DOHH2 (cell line): ENCODE results near the gene KCNA1.
"Not testable (repeated sequence)": the region's sequence is repeated elsewhere in the genome, so short reads cannot be mapped to it uniquely, and the experiment has no call there.

Experiments
- H3F3A ChIP-seq: fragments of 200-600 bp; sonication (generic), shearing (Covaris generic); 2 replicates; pipeline ENCODE4 v1.6.0; 2016; ENCODE audit warnings: antibody characterized with exemption, mild to moderate bottlenecking; ENCODE audit not compliant: control insufficient read depth, insufficient read depth
- H3K27ac ChIP-seq: fragments of 200-600 bp; sonication (generic); 2 replicates; pipeline ENCODE4 v1.5.1; 2014; ENCODE audit warnings: low read depth, mild to moderate bottlenecking, low read length, moderate library complexity
- H3K27me3 ChIP-seq: fragments of 200-600 bp; sonication (generic); 2 replicates; pipeline ENCODE4 v1.6.1; 2014; ENCODE audit warnings: mild to moderate bottlenecking, low read length, mixed read lengths; ENCODE audit not compliant: control insufficient read depth
- H3K36me3 ChIP-seq: fragments of 200-600 bp; sonication (generic); 2 replicates; pipeline ENCODE4 v1.6.1; 2014; ENCODE audit warnings: mild to moderate bottlenecking, low read length, moderate library complexity, mixed read lengths; ENCODE audit not compliant: control insufficient read depth
- H3K4me1 ChIP-seq: fragments of 200-600 bp; sonication (generic); 2 replicates; pipeline ENCODE4 v1.6.1; 2014; ENCODE audit warnings: mild to moderate bottlenecking, low read length, mixed read lengths; ENCODE audit not compliant: control insufficient read depth
- H3K4me2 ChIP-seq: fragments of 200-600 bp; sonication (generic); 2 replicates; pipeline ENCODE4 v1.6.0; 2014; ENCODE audit warnings: mild to moderate bottlenecking, low read length, moderate library complexity
- H3K4me3 ChIP-seq: fragments of 200-600 bp; sonication (generic); 2 replicates; pipeline ENCODE4 v1.5.1; 2014; ENCODE audit warnings: mild to moderate bottlenecking, low read length, mixed read lengths
- H3K79me2 ChIP-seq: fragments of 200-600 bp; sonication (generic); 2 replicates; pipeline ENCODE4 v1.6.1; 2014; ENCODE audit warnings: mild to moderate bottlenecking, low read length, mixed read lengths; ENCODE audit not compliant: control insufficient read depth
- H3K9me2 ChIP-seq: fragments of 200-600 bp; sonication (generic); replicated peaks from 2 replicates; pipeline ENCODE4 v1.6.1; 2014; ENCODE audit warnings: mild to moderate bottlenecking, low read length, mixed read lengths; ENCODE audit not compliant: control insufficient read depth
- H3K9me3 ChIP-seq: fragments of 200-600 bp; sonication (generic); 2 replicates; pipeline ENCODE4 v1.6.1; 2014; ENCODE audit warnings: antibody characterized with exemption, low read length, mixed read lengths; ENCODE audit not compliant: control insufficient read depth, insufficient read depth
- H4K20me1 ChIP-seq: fragments of 200-600 bp; sonication (generic); 2 replicates; pipeline ENCODE4 v1.6.0; 2014; ENCODE audit warnings: low read depth, mild to moderate bottlenecking, antibody characterized with exemption, low read length, moderate library complexity; ENCODE audit not compliant: control insufficient read depth, insufficient read depth
- CTCF ChIP-seq: fragments of 200-600 bp; sonication (generic); IDR thresholded peaks from one replicate; pipeline ENCODE4 v1.5.1; 2014; ENCODE audit warnings: antibody characterized with exemption, mild to moderate bottlenecking, low read depth, low read length; ENCODE audit not compliant: poor library complexity, severe bottlenecking
- EZH2phosphoT487 ChIP-seq: fragments of 200-600 bp; sonication (generic); IDR thresholded peaks from 2 replicates; pipeline ENCODE4 v1.6.1; 2017; ENCODE audit warnings: borderline replicate concordance, mild to moderate bottlenecking, antibody characterized with exemption, low read length, moderate library complexity, mixed read lengths

KCNA1 gene

GRCh38 chr12:4874671-4875070, 35.0 kb upstream of the KCNA1 start:
- H3K4me3 ChIP-seq: no peak overlapping the region
- H3K27ac ChIP-seq: no peak overlapping the region
- H3F3A ChIP-seq: no peaks in the 10 kb centered on the region
- peaks cover 8% of the 10 kb centered on the region; the same call in 1 of the 2 replicates for H3K9me3 ChIP-seq
- H3K4me2 ChIP-seq: no peak overlapping the region
- TF ChIP-seq EZH2phosphoT487 (no peak), CTCF (no peak)
- no peaks in the 10 kb centered on the region for H4K20me1 ChIP-seq
- H3K9me2 ChIP-seq: no peaks in the 10 kb centered on the region
- no peaks in the 10 kb centered on the region for H3K4me1 ChIP-seq
- no peaks in the 10 kb centered on the region for H3K79me2 ChIP-seq
- 0 out of 2 replicates have a peak, but pooled peaks cover 3% of the 10 kb centered on the region for H3K27me3 ChIP-seq
- no peaks in the 10 kb centered on the region for H3K36me3 ChIP-seq

DNA sequence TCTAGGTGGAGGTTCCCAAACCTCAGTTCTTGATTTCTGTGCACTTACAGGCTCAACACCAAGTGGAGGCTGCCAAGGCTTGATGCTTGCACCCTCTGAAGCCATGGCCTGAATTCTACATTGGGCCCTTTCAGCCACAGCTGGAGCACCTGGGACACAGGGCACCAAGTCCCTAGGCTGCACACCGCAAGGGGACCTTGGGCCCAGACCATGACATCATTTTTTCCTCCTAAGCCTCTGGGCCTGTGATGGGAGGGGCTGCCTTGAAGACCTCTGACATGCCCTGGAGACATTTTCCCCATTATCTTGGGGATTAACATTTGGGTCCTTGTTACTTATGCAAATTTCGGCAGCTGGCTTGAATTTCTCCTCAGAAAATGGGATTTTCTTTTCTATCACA, 30.2 kb upstream of the KCNA1 start:
- H3K9me2 ChIP-seq, H3K27ac ChIP-seq, H3K27me3 ChIP-seq, H3K79me2 ChIP-seq, H3K9me3 ChIP-seq, H3K4me2 ChIP-seq, H4K20me1 ChIP-seq, H3K36me3 ChIP-seq, H3F3A ChIP-seq, H3K4me3 ChIP-seq, H3K4me1 ChIP-seq: not testable (repeated sequence)

- H3K4me1 ChIP-seq: no peaks in the 10 kb centered on the region
- no peaks in the 10 kb centered on the region for H3K9me2 ChIP-seq
- peaks cover 8% of the 10 kb centered on the region; the same call in 1 of the 2 replicates for H3K9me3 ChIP-seq
- no peak overlapping the region for H3K27ac ChIP-seq
- H3K36me3 ChIP-seq: no peaks in the 10 kb centered on the region
- no peaks in the 10 kb centered on the region for H3F3A ChIP-seq
- no peaks in the 10 kb centered on the region for H4K20me1 ChIP-seq
- no peak overlapping the region for H3K4me3 ChIP-seq
- no peak for TF ChIP-seq CTCF
- TF ChIP-seq EZH2phosphoT487: no peak
- H3K79me2 ChIP-seq: no peaks in the 10 kb centered on the region
- no peak overlapping the region for H3K4me2 ChIP-seq
- H3K27me3 ChIP-seq: peaks cover 10% of the 10 kb centered on the region; the same call in 1 of the 2 replicates
These were observed 28.2 kb upstream of the KCNA1 start for GRCh38 chr12:4881266-4882064.

GRCh38 chr12:4891866-4892265, 17.8 kb upstream of the KCNA1 start:
- Histone ChIP-seq H3K9me2 (no peaks in the 10 kb centered on the region), H4K20me1 (no peaks in the 10 kb centered on the region), H3F3A (no peaks in the 10 kb centered on the region), H3K27me3 (peaks cover 10% of the 10 kb centered on the region; the same call in 1 of the 2 replicates), H3K4me2 (no peak overlapping the region), H3K36me3 (no peaks in the 10 kb centered on the region), H3K79me2 (no peaks in the 10 kb centered on the region), H3K4me1 (no peaks in the 10 kb centered on the region), H3K9me3 (no peaks in the 10 kb centered on the region), H3K4me3 (no peak overlapping the region), H3K27ac (no peak overlapping the region)
- TF ChIP-seq EZH2phosphoT487 (no peak), CTCF (no peak)
